DND-41 (cell line): ENCODE results near the gene CMBL.

Experiments used
- EZH2 ChIP-seq: IDR thresholded peaks from 3 replicates; pipeline ENCODE4 v1.6.1; 2012; ENCODE audit warnings: borderline replicate concordance, low read depth, mild to moderate bottlenecking, moderate library complexity, low read length, inconsistent platforms; ENCODE audit not compliant: severe bottlenecking
- TF ChIP-seq, protein P1 (sequence below): IDR thresholded peaks from 2 replicates; pipeline ENCODE4 v1.5.1; 2012; ENCODE audit warnings: borderline replicate concordance, low read length, moderate library complexity, mild to moderate bottlenecking; ENCODE audit not compliant: poor library complexity, severe bottlenecking; ENCODE audit errors: extremely low read depth

- TF ChIP-seq, protein P1, sequence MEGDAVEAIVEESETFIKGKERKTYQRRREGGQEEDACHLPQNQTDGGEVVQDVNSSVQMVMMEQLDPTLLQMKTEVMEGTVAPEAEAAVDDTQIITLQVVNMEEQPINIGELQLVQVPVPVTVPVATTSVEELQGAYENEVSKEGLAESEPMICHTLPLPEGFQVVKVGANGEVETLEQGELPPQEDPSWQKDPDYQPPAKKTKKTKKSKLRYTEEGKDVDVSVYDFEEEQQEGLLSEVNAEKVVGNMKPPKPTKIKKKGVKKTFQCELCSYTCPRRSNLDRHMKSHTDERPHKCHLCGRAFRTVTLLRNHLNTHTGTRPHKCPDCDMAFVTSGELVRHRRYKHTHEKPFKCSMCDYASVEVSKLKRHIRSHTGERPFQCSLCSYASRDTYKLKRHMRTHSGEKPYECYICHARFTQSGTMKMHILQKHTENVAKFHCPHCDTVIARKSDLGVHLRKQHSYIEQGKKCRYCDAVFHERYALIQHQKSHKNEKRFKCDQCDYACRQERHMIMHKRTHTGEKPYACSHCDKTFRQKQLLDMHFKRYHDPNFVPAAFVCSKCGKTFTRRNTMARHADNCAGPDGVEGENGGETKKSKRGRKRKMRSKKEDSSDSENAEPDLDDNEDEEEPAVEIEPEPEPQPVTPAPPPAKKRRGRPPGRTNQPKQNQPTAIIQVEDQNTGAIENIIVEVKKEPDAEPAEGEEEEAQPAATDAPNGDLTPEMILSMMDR, result no peak
- TF ChIP-seq EZH2, result no peak
Measured at GRCh38 chr5:10264604-10265003, 43.1 kb downstream of the CMBL start.
